Stimulated activated CD8-positive, alpha-beta memory T cell treated with anti-CD3 and anti-CD28 coated beads, Interleukin-15, amount 100 ng/mL, for 48 hours (primary cell): Measurements from ENCODE around the gene NR3C1.

Source experiments
- DNase-seq, 2 donors: peaks; one replicate each; pipeline ENCODE4 v3.0.0-alpha.2; 2020; ENCODE audit warnings: low read depth in 2 of 2

Gene NR3C1

GRCh38 chr5:143426437-143426991 is 23.0 kb upstream of the NR3C1 start:
- DNase-seq, result no peak

- no peak for DNase-seq
Measured at GRCh38 chr5:143425835-143426234, 22.3 kb upstream of the NR3C1 start.

GRCh38 chr5:143418140-143418866 is 14.8 kb upstream of the NR3C1 start:
- no peak for DNase-seq

- no peak for DNase-seq
Measured at GRCh38 chr5:143417503-143418139, 14.1 kb upstream of the NR3C1 start.

- DNase-seq, result no peak
Measured at GRCh38 chr5:143416411-143416810, 12.9 kb upstream of the NR3C1 start.

- DNase-seq, result no peak
Measured at GRCh38 chr5:143413958-143414669, 10.6 kb upstream of the NR3C1 start.

GRCh38 chr5:143412661-143413342 is 9.3 kb upstream of the NR3C1 start:
- no peak for DNase-seq

GRCh38 chr5:143409926-143410325 is 6.4 kb upstream of the NR3C1 start:
- DNase-seq, result no peak

- DNase-seq, result no peak
Measured at GRCh38 chr5:143406408-143406807, 2.9 kb upstream of the NR3C1 start.

GRCh38 chr5:143405849-143406098 is 2.3 kb upstream of the NR3C1 start:
- DNase-seq, result no peak

GRCh38 chr5:143405063-143405848 is 1.8 kb upstream of the NR3C1 start:
- peak; percentile 79 to 81 for DNase-seq

- DNase-seq, result peak in 1 of 2 donors; percentile 21
Measured at GRCh38 chr5:143404416-143405062, 1.1 kb upstream of the NR3C1 start.

GRCh38 chr5:143403334-143403592 is 223 bp downstream of the NR3C1 start:
- DNase-seq, result no peak

- DNase-seq, result peak in 1 of 2 donors; percentile 21
Measured at GRCh38 chr5:143402553-143403333, 743 bp downstream of the NR3C1 start.

- no peak for DNase-seq
Measured at GRCh38 chr5:143402017-143402552, 1.4 kb downstream of the NR3C1 start.

GRCh38 chr5:143401227-143402016 is 2.1 kb downstream of the NR3C1 start:
- DNase-seq, result no peak

GRCh38 chr5:143400541-143401226 is 2.8 kb downstream of the NR3C1 start:
- DNase-seq, result no peak

GRCh38 chr5:143399616-143400540 is 3.6 kb downstream of the NR3C1 start:
- DNase-seq, result no peak
